ENCODE measurements around the gene SV2B. TPM values are rescaled to one million over a fixed set of nuclear protein-coding genes. Genes with fewer than 3 reads are reported as not detected.

Gene SV2B
- total RNA-seq, 1 experiment from 2014 or later: not detected

DNA sequence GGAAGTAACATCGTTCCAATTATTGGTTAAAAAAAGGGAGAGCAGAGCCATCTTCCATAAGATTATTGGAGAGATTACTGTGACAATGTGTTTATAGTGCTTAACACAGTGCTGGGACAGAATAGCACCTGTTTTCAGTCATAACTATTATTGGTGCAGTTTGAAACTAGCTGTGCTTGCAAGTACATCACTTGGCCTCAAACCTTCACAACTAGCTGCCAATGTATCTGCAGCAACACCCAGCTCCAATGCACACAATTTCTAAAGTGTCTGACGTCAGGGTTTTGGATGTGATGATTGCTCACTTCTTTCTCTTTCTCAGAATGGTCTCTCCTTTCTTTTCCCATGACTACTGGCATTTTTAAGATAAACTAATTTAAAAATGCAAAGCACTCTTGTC lies 246.2 kb downstream of the SV2B start:
- DNase-seq (ENCODE audit: low read depth, low spot score) (no peak), ATAC-seq (no peak)
- ChIA-PET POLR2A (no interaction called here), RAD21 (ENCODE audit: low non-redundant PET in 1 of 2, low total read pairs in 2 of 2, uncharacterized antibody in 2 of 2, unreplicated experiment in 2 of 2) (no interaction called here), CTCF (no interaction called here)
- no peak overlapping the region for H2AFZ ChIP-seq (ENCODE audit: low read depth, low read length, poor library complexity, severe bottlenecking)
- no peaks in the 10 kb centered on the region for H3K9me3 ChIP-seq (ENCODE audit: control insufficient read depth in 1 of 2, insufficient read depth in 1 of 2, low read depth in 1 of 2, low read length in 2 of 2)
- BruUV-seq (replicated peaks): no TSS peak
- no peaks in the 10 kb centered on the region for H3K9me2 ChIP-seq (ENCODE audit: insufficient read depth)
- H3K4me2 ChIP-seq (ENCODE audit: low read length): no peak overlapping the region
- H3K27ac ChIP-seq (ENCODE audit: low read depth, low read length): no peak overlapping the region
- no peaks in the 10 kb centered on the region for H3K79me2 ChIP-seq (ENCODE audit: insufficient read depth, low read length)
- no peaks in the 10 kb centered on the region for H3K4me1 ChIP-seq (ENCODE audit: control insufficient read depth in 1 of 2, insufficient read depth in 2 of 2, low read length in 2 of 2)
- H4K20me1 ChIP-seq (ENCODE audit: insufficient read depth): no peaks in the 10 kb centered on the region
- no peak overlapping the region for H3K4me3 ChIP-seq (replicated peaks in 1 of 2; ENCODE audit: low read depth in 1 of 2, low read length in 2 of 2)
- TF ChIP-seq TCF7L2 (IDR thresholded peaks at IDR 0.05; ENCODE audit: borderline replicate concordance, extremely low read depth, insufficient read depth, insufficient read length): no peak
- TF ChIP-seq, protein P1, sequence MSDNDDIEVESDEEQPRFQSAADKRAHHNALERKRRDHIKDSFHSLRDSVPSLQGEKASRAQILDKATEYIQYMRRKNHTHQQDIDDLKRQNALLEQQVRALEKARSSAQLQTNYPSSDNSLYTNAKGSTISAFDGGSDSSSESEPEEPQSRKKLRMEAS (IDR thresholded peaks at IDR 0.05): no peak
- TF ChIP-seq CBX3 (IDR thresholded peaks at IDR 0.05; ENCODE audit: low read depth): no peak
- no peak for TF ChIP-seq POLR2A (IDR thresholded peaks at IDR 0.05; ENCODE audit: borderline replicate concordance, extremely low read depth, insufficient read depth, insufficient read length)
- TF ChIP-seq RAD21 (IDR thresholded peaks at IDR 0.05; ENCODE audit: low read depth): no peak
- TF ChIP-seq ATF3 (IDR thresholded peaks at IDR 0.05): no peak
- intact Hi-C loops (cut with micrococcal nuclease): no loop called here
- peaks cover 20% of the 10 kb centered on the region; the same call in 1 of the 2 replicates for H3K27me3 ChIP-seq (ENCODE audit: insufficient read depth, low read length)
- no peak overlapping the region for H3K9ac ChIP-seq (ENCODE audit: low read length)
- H3K36me3 ChIP-seq (ENCODE audit: control insufficient read depth in 1 of 2, insufficient read depth in 2 of 2, low read length in 2 of 2): no peaks in the 10 kb centered on the region

- Histone ChIP-seq H4K20me1 (ENCODE audit: insufficient read depth) (no peaks in the 10 kb centered on the region), H3K9me3 (ENCODE audit: control insufficient read depth in 1 of 2, insufficient read depth in 1 of 2, low read depth in 1 of 2, low read length in 2 of 2) (no peaks in the 10 kb centered on the region), H3K27ac (ENCODE audit: low read depth, low read length) (no peak overlapping the region), H2AFZ (ENCODE audit: low read depth, low read length, poor library complexity, severe bottlenecking) (no peak overlapping the region), H3K36me3 (ENCODE audit: control insufficient read depth in 1 of 2, insufficient read depth in 2 of 2, low read length in 2 of 2) (no peaks in the 10 kb centered on the region), H3K9me2 (ENCODE audit: insufficient read depth) (no peaks in the 10 kb centered on the region), H3K4me2 (ENCODE audit: low read length) (no peak overlapping the region), H3K27me3 (ENCODE audit: insufficient read depth, low read length) (peaks cover 24% of the 10 kb centered on the region; the same call in 1 of the 2 replicates), H3K4me3 (replicated peaks in 1 of 2; ENCODE audit: low read depth in 1 of 2, low read length in 2 of 2) (no peak overlapping the region), H3K4me1 (ENCODE audit: control insufficient read depth in 1 of 2, insufficient read depth in 2 of 2, low read length in 2 of 2) (no peaks in the 10 kb centered on the region), H3K79me2 (ENCODE audit: insufficient read depth, low read length) (no peaks in the 10 kb centered on the region), H3K9ac (ENCODE audit: low read length) (no peak overlapping the region)
- TF ChIP-seq ZNF274 (IDR thresholded peaks at IDR 0.05; ENCODE audit: low read depth, low read length) (no peak), SP1 (IDR thresholded peaks at IDR 0.05; ENCODE audit: low read depth) (no peak), EZH2 (IDR thresholded peaks at IDR 0.05) (no peak), RAD21 (IDR thresholded peaks at IDR 0.05; ENCODE audit: low read depth) (no peak), EGR1 (IDR thresholded peaks at IDR 0.05; ENCODE audit: low read depth) (no peak), ELF1 (IDR thresholded peaks at IDR 0.05; ENCODE audit: borderline replicate concordance, low read depth) (no peak), YY1 (IDR thresholded peaks at IDR 0.05; ENCODE audit: extremely low read depth, insufficient replicate concordance, low read depth, low read length) (no peak), TCF7L2 (IDR thresholded peaks at IDR 0.05; ENCODE audit: borderline replicate concordance, extremely low read depth, insufficient read depth, insufficient read length) (no peak), ATF3 (IDR thresholded peaks at IDR 0.05) (no peak)
- ATAC-seq (no peak), DNase-seq (ENCODE audit: low read depth, low spot score) (no peak)
- no TSS peak for BruUV-seq (replicated peaks)
- POLR2A ChIA-PET: no interaction called here
- RAD21 ChIA-PET (ENCODE audit: low non-redundant PET in 1 of 2, low total read pairs in 2 of 2, uncharacterized antibody in 2 of 2, unreplicated experiment in 2 of 2): no interaction called here
- intact Hi-C loops (cut with micrococcal nuclease): no loop called here
- CTCF ChIA-PET: no interaction called here
Measured at GRCh38 chr15:91348752-91349500, 248.9 kb downstream of the SV2B start.
